Activated CD4-positive, alpha-beta T cell treated with anti-CD3 and anti-CD28 coated beads, Interleukin-2, amount 50 U/mL, for 48 hours (primary cell): ENCODE results near the gene BTBD9.
"Not testable (repeated sequence)": the region's sequence is repeated elsewhere in the genome, so short reads cannot be mapped to it uniquely, and the experiment has no call there.

Source experiments
- DNase-seq, 2 experiments: peaks; one replicate each; pipeline ENCODE4 v3.0.0-alpha.2; 2020

Gene BTBD9

GRCh38 chr6:38134704-38135088 is 505.0 kb downstream of the BTBD9 start:
- DNase-seq: no peak

GRCh38 chr6:38133932-38134703 is 505.6 kb downstream of the BTBD9 start:
- DNase-seq: no peak

- peak; percentile 8 to 30 for DNase-seq
These were observed 508.2 kb downstream of the BTBD9 start for GRCh38 chr6:38131527-38131965.

- no peak for DNase-seq
These were observed 512.4 kb downstream of the BTBD9 start for GRCh38 chr6:38127284-38127683.

- not testable (repeated sequence) for DNase-seq
These were observed 515.4 kb downstream of the BTBD9 start for GRCh38 chr6:38124224-38124926.

GRCh38 chr6:38119516-38119915 is 520.2 kb downstream of the BTBD9 start:
- DNase-seq: no peak

- no peak for DNase-seq
These were observed 520.9 kb downstream of the BTBD9 start for GRCh38 chr6:38118791-38119365.
